Metanephros (tissue), 2 donors: ENCODE data around the gene TRIP4. TPM values are rescaled to one million over a fixed set of nuclear protein-coding genes. Genes with fewer than 3 reads are reported as not detected.

Source experiments
- small RNA-seq: library from RNA; depleted of rRNA; stranded (forward); fragments of <200 nt; gene quantifications from one replicate; pipeline ENCODE3, GENCODE V24; 2014; ENCODE audit warnings: low replicate concordance
- total RNA-seq: library from RNA; depleted of rRNA; stranded (reverse); fragments of >200 nt; gene quantifications from one replicate; pipeline ENCODE4 v1.2.3, GENCODE V29; 2014

The TRIP4 gene
- 14.9 TPM for total RNA-seq

GRCh38 chr15:64387562-64388168 is at the start of gene TRIP4:
TSS of gene TRIP4 (plus strand) at chr15:64387836. CDS start at chr15:64387864, 28 bp downstream.

GRCh38 chr15:64355944-64356709 is 31.5 kb upstream of the TRIP4 start, which contains the start of gene CSNK1G1:
TSS of gene CSNK1G1 (minus strand) at chr15:64356173. CDS start at chr15:64300499, 55,674 bp downstream.

GRCh38 chr15:64381000-64381751 is 6.5 kb upstream of the TRIP4 start, which contains the start of gene PCLAF:
TSS of gene PCLAF (minus strand) at chr15:64381441. CDS start at chr15:64381371, 70 bp downstream.

GRCh38 chr15:64460206-64460723 is 72.6 kb downstream of the TRIP4 start, which contains the start of gene ZNF609:
TSS of gene ZNF609 (plus strand) at chr15:64460578. CDS start at chr15:64499420, 38,842 bp downstream.

Small RNA genes lying within 50 kb of the gene (small RNA-seq; reads per million reads assigned to genes)
- gene RF00019 (not detected), gene RF00554 (not detected)

Other genes starting within 250 kb of the TRIP4 start
- gene SNX22, start 236.1 kb upstream of the TRIP4 start, total RNA-seq = 1.7 TPM
- gene PPIB, start 224.8 kb upstream of the TRIP4 start, total RNA-seq = 229 TPM
- gene CSNK1G1, start 31.7 kb upstream of the TRIP4 start, total RNA-seq = 31.1 TPM
- gene PCLAF, start 6.4 kb upstream of the TRIP4 start, total RNA-seq = 14.1 TPM
- gene ZNF609, start 72.7 kb downstream of the TRIP4 start, total RNA-seq = 30.2 TPM